IMR-90 (cell line): Measurements from ENCODE around the gene GNAS-AS1. TPM values are rescaled to one million over a fixed set of nuclear protein-coding genes. Genes with fewer than 3 reads are reported as not detected.

Experiments used
- ATAC-seq: fragments of 200-7000 bp; cut with Tn5 transposase; 2 replicates; pipeline ENCODE4 v1.9.1; 2020; ENCODE audit warnings: low read depth, mild to moderate bottlenecking, moderate library complexity
- BruUV-seq: library from RNA; stranded (reverse); fragments of 400-500 nt; replicated peaks from 2 replicates; lab custom pipeline; 2021; lab: Mats Ljungman, UMichigan
- CTCF ChIA-PET: fragments of 300-600 bp; formaldehyde crosslinking; extraction: SDS; loops from one replicate; lab custom pipeline; 2021; ENCODE audit warnings: antibody characterized with exemption; lab: Yijun Ruan, JAX
- POLR2A ChIA-PET: fragments of 300-600 bp; sonication (Branson Sonifier 250); formaldehyde crosslinking; loops from one replicate; lab custom pipeline; 2022; ENCODE audit warnings: antibody characterized with exemption; ENCODE audit not compliant: unreplicated experiment; lab: Charles Lee
- DNase-seq: peaks from one replicate; pipeline ENCODE4 v3.0.0; 2013
- H2AFZ ChIP-seq: replicated peaks from 2 replicates; pipeline ENCODE3; 2013; ENCODE audit warnings: low read length, mild to moderate bottlenecking; ENCODE audit not compliant: poor library complexity
- H2AK5ac ChIP-seq: 2 replicates; pipeline ENCODE4 v1.6.1; 2013; ENCODE audit warnings: low read depth, low read length, inconsistent platforms
- H2AK9ac ChIP-seq: replicated peaks from 2 replicates; pipeline ENCODE3; 2013; ENCODE audit warnings: mild to moderate bottlenecking, low read depth, low read length, moderate library complexity; ENCODE audit not compliant: poor library complexity
- H2BK120ac ChIP-seq: 2 replicates; pipeline ENCODE4 v1.6.1; 2013; ENCODE audit warnings: low read depth, low read length, inconsistent platforms
- H2BK15ac ChIP-seq: 3 replicates; pipeline ENCODE4 v1.6.1; 2013; ENCODE audit warnings: low read depth, low read length, inconsistent platforms
- H2BK20ac ChIP-seq: 2 replicates; pipeline ENCODE4 v1.6.1; 2013; ENCODE audit warnings: low read depth, mild to moderate bottlenecking, inconsistent platforms, low read length, moderate library complexity
- H2BK5ac ChIP-seq: 2 replicates; pipeline ENCODE4 v1.6.1; 2013; ENCODE audit warnings: mild to moderate bottlenecking, low read depth, low read length, inconsistent platforms; ENCODE audit not compliant: poor library complexity, severe bottlenecking
- H3K14ac ChIP-seq: replicated peaks from 2 replicates; pipeline ENCODE4 v1.6.1; 2013; ENCODE audit warnings: low read depth, low read length, inconsistent platforms
- H3K18ac ChIP-seq: 2 replicates; pipeline ENCODE4 v1.6.1; 2013; ENCODE audit warnings: low read depth, low read length, control low read depth
- H3K23ac ChIP-seq: 2 replicates; pipeline ENCODE4 v1.6.1; 2013; ENCODE audit warnings: low read depth, low read length, inconsistent platforms
- H3K27ac ChIP-seq: 2 replicates; pipeline ENCODE4 v1.5.1; 2013; ENCODE audit warnings: mild to moderate bottlenecking, control low read depth, low read length; ENCODE audit not compliant: insufficient read depth
- H3K27me3 ChIP-seq: 2 replicates; pipeline ENCODE4 v1.6.1; 2013; ENCODE audit warnings: low read length; ENCODE audit not compliant: control insufficient read depth, insufficient read depth
- H3K36me3 ChIP-seq: 2 replicates; pipeline ENCODE4 v1.6.1; 2013; ENCODE audit warnings: low read length, mixed read lengths; ENCODE audit not compliant: control insufficient read depth, insufficient read depth
- H3K4ac ChIP-seq: 2 replicates; pipeline ENCODE4 v1.6.1; 2013; ENCODE audit warnings: low read depth, low read length, inconsistent platforms
- H3K4me1 ChIP-seq: 2 replicates; pipeline ENCODE4 v1.6.1; 2013; ENCODE audit warnings: low read length, mixed read lengths; ENCODE audit not compliant: control insufficient read depth, insufficient read depth
- H3K4me2 ChIP-seq: 2 replicates; pipeline ENCODE4 v1.6.1; 2013; ENCODE audit warnings: low read depth, mild to moderate bottlenecking, control low read depth, low read length, moderate library complexity
- H3K4me3 ChIP-seq: 2 replicates; pipeline ENCODE4 v1.5.1; 2013; ENCODE audit warnings: low read depth, mild to moderate bottlenecking, control low read depth, low read length, moderate library complexity; ENCODE audit not compliant: insufficient read depth
- H3K56ac ChIP-seq: 2 replicates; pipeline ENCODE4 v1.6.1; 2013; ENCODE audit warnings: low read length, inconsistent platforms; ENCODE audit not compliant: insufficient read depth; ENCODE audit errors: extremely low read depth
- H3K79me1 ChIP-seq, 2 experiments: 2 replicates each; pipeline ENCODE4 v1.6.1; 2013; ENCODE audit warnings: low read length in 2 of 2, inconsistent platforms in 1 of 2, low read depth in 1 of 2
- H3K9ac ChIP-seq: 2 replicates; pipeline ENCODE4 v1.6.1; 2013; ENCODE audit warnings: low read depth, low read length, control low read depth
- H3K9me1 ChIP-seq: 2 replicates; pipeline ENCODE4 v1.6.1; 2013; ENCODE audit warnings: low read length, inconsistent platforms; ENCODE audit not compliant: insufficient read depth
- H3K9me3 ChIP-seq: 2 replicates; pipeline ENCODE4 v1.6.1; 2013; ENCODE audit warnings: low read length; ENCODE audit not compliant: control insufficient read depth, insufficient read depth
- H4K20me1 ChIP-seq: 2 replicates; pipeline ENCODE4 v1.6.1; 2013; ENCODE audit warnings: low read length, inconsistent platforms; ENCODE audit not compliant: insufficient read depth
- H4K5ac ChIP-seq: 2 replicates; pipeline ENCODE4 v1.6.1; 2013; ENCODE audit warnings: mild to moderate bottlenecking, low read depth, low read length, control low read depth
- H4K8ac ChIP-seq, 2 experiments: 2 replicates each; pipeline ENCODE4 v1.6.1; 2013; ENCODE audit warnings: low read depth in 2 of 2, low read length in 2 of 2, control low read depth in 1 of 2, inconsistent platforms in 1 of 2
- H4K91ac ChIP-seq: 2 replicates; pipeline ENCODE4 v1.6.1; 2013; ENCODE audit warnings: low read depth, low read length, inconsistent platforms; ENCODE audit not compliant: insufficient read depth
- BHLHE40 ChIP-seq: fragments of 150-350 bp; IDR thresholded peaks from 2 replicates; pipeline ENCODE4 v1.6.1; 2016; ENCODE audit warnings: mild to moderate bottlenecking, low read depth, low read length
- CEBPB ChIP-seq: IDR thresholded peaks from 2 replicates; pipeline ENCODE4 v1.6.1; 2012; ENCODE audit warnings: low read depth, low read length, improper control_type of control experiment
- MAFK ChIP-seq: IDR thresholded peaks from 2 replicates; pipeline ENCODE4 v1.6.1; 2012; ENCODE audit warnings: low read depth, low read length, improper control_type of control experiment
- MAZ ChIP-seq: IDR thresholded peaks from 2 replicates; pipeline ENCODE4 v1.6.1; 2012; ENCODE audit warnings: low read depth, mild to moderate bottlenecking, low read length, improper control_type of control experiment, moderate library complexity, borderline replicate concordance
- RAD21 ChIP-seq: IDR thresholded peaks from 2 replicates; pipeline ENCODE4 v1.6.1; 2012; ENCODE audit warnings: low read length, improper control_type of control experiment
- RCOR1 ChIP-seq: IDR thresholded peaks from 2 replicates; pipeline ENCODE4 v1.6.1; 2012; ENCODE audit warnings: mild to moderate bottlenecking, low read length, improper control_type of control experiment; ENCODE audit not compliant: insufficient replicate concordance
- RFX5 ChIP-seq: IDR thresholded peaks from 2 replicates; pipeline ENCODE4 v1.8.0; 2012; ENCODE audit warnings: low read depth, mild to moderate bottlenecking, low read length, moderate library complexity
- WGBS, 2 experiments: methylation state at CpG; one replicate each; pipeline versions ENCODE4 v1.1.5 to v1.1.7; 2013; ENCODE audit warnings: missing lambda C conversion rate in 2 of 2; ENCODE audit not compliant: insufficient read length in 1 of 2; ENCODE audit errors: extremely low coverage in 2 of 2; 5-methylcytosine and 5-hydroxymethylcytosine counted together
- dilution Hi-C: fragments of 300-500 bp; cut with HindIII; formaldehyde crosslinking; loops from one replicate; pipeline ENCODE4 v1.14.3; 2018; ENCODE audit warnings: low sequenced_read_pairs; ENCODE audit not compliant: unreplicated experiment
- in situ Hi-C: fragments of 300-500 bp; cut with MboI; formaldehyde crosslinking; loops from 3 replicates; pipeline ENCODE4 v1.14.3; 2019; ENCODE audit warnings: low sequenced_read_pairs, inconsistent platforms, mixed read lengths
- intact Hi-C: fragments of 100-400 bp; cut with micrococcal nuclease; formaldehyde crosslinking; loops from 2 replicates; pipeline ENCODE4 v1.10.0; 2022
- polyA plus RNA-seq, 3 experiments: library from polyadenylated mRNA; depleted of rRNA; stranded (reverse); fragments of >200 nt; gene quantifications; 2 replicates each; pipeline ENCODE4 v1.2.3, GENCODE V29; 2012; ENCODE audit warnings: low replicate concordance in 1 of 3
- total RNA-seq: library from RNA; depleted of rRNA; stranded (reverse); fragments of >200 nt; gene quantifications from 2 replicates; pipeline ENCODE4 v1.2.3, GENCODE V29; 2012
- TF ChIP-seq, protein P1 (sequence below): fragments of 150-350 bp; IDR thresholded peaks from 2 replicates; pipeline ENCODE4 v1.6.1; 2016; ENCODE audit warnings: low read depth, mild to moderate bottlenecking, low read length, moderate library complexity, borderline replicate concordance
- TF ChIP-seq, protein P2 (sequence below): fragments of 150-350 bp; IDR thresholded peaks from 2 replicates; pipeline ENCODE4 v1.6.1; 2017; ENCODE audit warnings: mild to moderate bottlenecking, antibody characterized with exemption, low read length, low read depth
- TF ChIP-seq, protein P3 (sequence below): conservative IDR thresholded peaks from 2 replicates; pipeline ENCODE4 v1.5.1; 2012; ENCODE audit warnings: mild to moderate bottlenecking, low read depth, low read length, improper control_type of control experiment

The GNAS-AS1 gene
- total and polyA plus RNA-seq, 2 of the 4 experiments (the other 2 are of a cell fraction), result 0.54 to 0.60 TPM

DNA sequence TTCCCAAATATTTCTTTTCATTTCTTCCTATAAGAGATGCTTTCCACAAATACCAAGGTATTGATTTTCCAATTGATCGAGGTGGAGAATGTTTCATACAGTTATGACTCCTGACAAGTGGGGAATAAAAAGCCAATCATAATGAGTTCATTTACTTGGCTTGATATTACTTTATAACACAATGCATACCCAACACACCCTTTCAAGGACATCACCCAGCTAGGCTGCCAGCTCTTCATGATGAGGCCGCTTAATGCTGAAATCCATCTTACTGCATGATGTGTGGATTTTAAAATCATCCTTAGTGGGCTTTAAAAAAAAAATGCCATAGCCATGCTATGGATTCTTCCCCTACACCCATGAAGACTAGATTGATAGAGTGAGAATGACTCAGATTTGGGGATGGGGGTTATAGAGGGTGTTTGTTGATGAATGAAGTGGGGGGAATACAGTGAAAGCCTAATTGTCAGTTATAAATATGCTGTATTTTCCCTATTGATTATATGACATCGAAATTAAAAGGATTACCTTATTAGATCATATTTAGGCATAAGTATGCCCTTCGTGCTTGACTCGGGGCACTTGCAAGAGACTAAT is 75.9 kb downstream of the GNAS-AS1 start:
- Histone ChIP-seq H3K4me3 (no peak overlapping the region), H2AK5ac (no peak overlapping the region), H2BK20ac (no peak overlapping the region), H3K4me1 (no peaks in the 10 kb centered on the region), H3K4ac (no peak overlapping the region), H2BK5ac (no peak overlapping the region), H4K5ac (no peak overlapping the region), H2AK9ac (no peak overlapping the region), H3K9ac (no peak overlapping the region), H3K27me3 (peaks cover 36% of the 10 kb centered on the region), H3K27ac (no peak overlapping the region), H3K56ac (no peak overlapping the region), H3K23ac (no peak overlapping the region), H2BK120ac (no peak overlapping the region), H3K9me1 (no peaks in the 10 kb centered on the region; the same call in 1 of the 2 replicates), H3K18ac (no peak overlapping the region), H4K8ac (no peak overlapping the region), H3K79me1 (no peaks in the 10 kb centered on the region), H2AFZ (no peak overlapping the region), H4K91ac (no peak overlapping the region), H3K4me2 (no peak overlapping the region), H3K36me3 (no peaks in the 10 kb centered on the region), H3K9me3 (no peaks in the 10 kb centered on the region), H3K14ac (no peak overlapping the region), H4K20me1 (no peaks in the 10 kb centered on the region), H2BK15ac (no peak overlapping the region)
- BruUV-seq, result no TSS peak
- ChIA-PET CTCF (no interaction called here), POLR2A (no interaction called here)
- dilution Hi-C loops (no loop called here), in situ Hi-C loops (no loop called here), intact Hi-C loops (no loop called here)
- TF ChIP-seq BHLHE40 (no peak), RFX5 (no peak), MAFK (no peak), MAZ (no peak), RAD21 (no peak), CEBPB (no peak), RCOR1 (no peak)
- TF ChIP-seq, protein P1, sequence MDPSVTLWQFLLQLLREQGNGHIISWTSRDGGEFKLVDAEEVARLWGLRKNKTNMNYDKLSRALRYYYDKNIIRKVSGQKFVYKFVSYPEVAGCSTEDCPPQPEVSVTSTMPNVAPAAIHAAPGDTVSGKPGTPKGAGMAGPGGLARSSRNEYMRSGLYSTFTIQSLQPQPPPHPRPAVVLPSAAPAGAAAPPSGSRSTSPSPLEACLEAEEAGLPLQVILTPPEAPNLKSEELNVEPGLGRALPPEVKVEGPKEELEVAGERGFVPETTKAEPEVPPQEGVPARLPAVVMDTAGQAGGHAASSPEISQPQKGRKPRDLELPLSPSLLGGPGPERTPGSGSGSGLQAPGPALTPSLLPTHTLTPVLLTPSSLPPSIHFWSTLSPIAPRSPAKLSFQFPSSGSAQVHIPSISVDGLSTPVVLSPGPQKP, result no peak
- TF ChIP-seq, protein P2, sequence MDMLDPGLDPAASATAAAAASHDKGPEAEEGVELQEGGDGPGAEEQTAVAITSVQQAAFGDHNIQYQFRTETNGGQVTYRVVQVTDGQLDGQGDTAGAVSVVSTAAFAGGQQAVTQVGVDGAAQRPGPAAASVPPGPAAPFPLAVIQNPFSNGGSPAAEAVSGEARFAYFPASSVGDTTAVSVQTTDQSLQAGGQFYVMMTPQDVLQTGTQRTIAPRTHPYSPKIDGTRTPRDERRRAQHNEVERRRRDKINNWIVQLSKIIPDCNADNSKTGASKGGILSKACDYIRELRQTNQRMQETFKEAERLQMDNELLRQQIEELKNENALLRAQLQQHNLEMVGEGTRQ, result no peak
- TF ChIP-seq, protein P3, sequence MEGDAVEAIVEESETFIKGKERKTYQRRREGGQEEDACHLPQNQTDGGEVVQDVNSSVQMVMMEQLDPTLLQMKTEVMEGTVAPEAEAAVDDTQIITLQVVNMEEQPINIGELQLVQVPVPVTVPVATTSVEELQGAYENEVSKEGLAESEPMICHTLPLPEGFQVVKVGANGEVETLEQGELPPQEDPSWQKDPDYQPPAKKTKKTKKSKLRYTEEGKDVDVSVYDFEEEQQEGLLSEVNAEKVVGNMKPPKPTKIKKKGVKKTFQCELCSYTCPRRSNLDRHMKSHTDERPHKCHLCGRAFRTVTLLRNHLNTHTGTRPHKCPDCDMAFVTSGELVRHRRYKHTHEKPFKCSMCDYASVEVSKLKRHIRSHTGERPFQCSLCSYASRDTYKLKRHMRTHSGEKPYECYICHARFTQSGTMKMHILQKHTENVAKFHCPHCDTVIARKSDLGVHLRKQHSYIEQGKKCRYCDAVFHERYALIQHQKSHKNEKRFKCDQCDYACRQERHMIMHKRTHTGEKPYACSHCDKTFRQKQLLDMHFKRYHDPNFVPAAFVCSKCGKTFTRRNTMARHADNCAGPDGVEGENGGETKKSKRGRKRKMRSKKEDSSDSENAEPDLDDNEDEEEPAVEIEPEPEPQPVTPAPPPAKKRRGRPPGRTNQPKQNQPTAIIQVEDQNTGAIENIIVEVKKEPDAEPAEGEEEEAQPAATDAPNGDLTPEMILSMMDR, result no peak
- no CpG with 5 or more reads among the region's 5 CpGs for WGBS, 2 experiments
- no peak for ATAC-seq
- DNase-seq, result no peak
